IMR-90 (cell line): Measurements from ENCODE around the gene APOBEC3B. TPM values are rescaled to one million over a fixed set of nuclear protein-coding genes. Genes with fewer than 3 reads are reported as not detected.

Source experiments
- ATAC-seq: fragments of 200-7000 bp; cut with Tn5 transposase; 2 replicates; pipeline ENCODE4 v1.9.1; 2020; ENCODE audit warnings: low read depth, mild to moderate bottlenecking, moderate library complexity
- BruUV-seq: library from RNA; stranded (reverse); fragments of 400-500 nt; replicated peaks from 2 replicates; lab custom pipeline; 2021; lab: Mats Ljungman, UMichigan
- CTCF ChIA-PET: fragments of 300-600 bp; formaldehyde crosslinking; extraction: SDS; loops from one replicate; lab custom pipeline; 2021; ENCODE audit warnings: antibody characterized with exemption; lab: Yijun Ruan, JAX
- POLR2A ChIA-PET: fragments of 300-600 bp; sonication (Branson Sonifier 250); formaldehyde crosslinking; loops from one replicate; lab custom pipeline; 2022; ENCODE audit warnings: antibody characterized with exemption; ENCODE audit not compliant: unreplicated experiment; lab: Charles Lee
- DNase-seq: peaks from one replicate; pipeline ENCODE4 v3.0.0; 2013
- H2AFZ ChIP-seq: replicated peaks from 2 replicates; pipeline ENCODE3; 2013; ENCODE audit warnings: low read length, mild to moderate bottlenecking; ENCODE audit not compliant: poor library complexity
- H2AK5ac ChIP-seq: 2 replicates; pipeline ENCODE4 v1.6.1; 2013; ENCODE audit warnings: low read depth, low read length, inconsistent platforms
- H2AK9ac ChIP-seq: replicated peaks from 2 replicates; pipeline ENCODE3; 2013; ENCODE audit warnings: mild to moderate bottlenecking, low read depth, low read length, moderate library complexity; ENCODE audit not compliant: poor library complexity
- H2BK120ac ChIP-seq: 2 replicates; pipeline ENCODE4 v1.6.1; 2013; ENCODE audit warnings: low read depth, low read length, inconsistent platforms
- H2BK15ac ChIP-seq: 3 replicates; pipeline ENCODE4 v1.6.1; 2013; ENCODE audit warnings: low read depth, low read length, inconsistent platforms
- H2BK20ac ChIP-seq: 2 replicates; pipeline ENCODE4 v1.6.1; 2013; ENCODE audit warnings: low read depth, mild to moderate bottlenecking, inconsistent platforms, low read length, moderate library complexity
- H2BK5ac ChIP-seq: 2 replicates; pipeline ENCODE4 v1.6.1; 2013; ENCODE audit warnings: mild to moderate bottlenecking, low read depth, low read length, inconsistent platforms; ENCODE audit not compliant: poor library complexity, severe bottlenecking
- H3K14ac ChIP-seq: replicated peaks from 2 replicates; pipeline ENCODE4 v1.6.1; 2013; ENCODE audit warnings: low read depth, low read length, inconsistent platforms
- H3K18ac ChIP-seq: 2 replicates; pipeline ENCODE4 v1.6.1; 2013; ENCODE audit warnings: low read depth, low read length, control low read depth
- H3K23ac ChIP-seq: 2 replicates; pipeline ENCODE4 v1.6.1; 2013; ENCODE audit warnings: low read depth, low read length, inconsistent platforms
- H3K27ac ChIP-seq: 2 replicates; pipeline ENCODE4 v1.5.1; 2013; ENCODE audit warnings: mild to moderate bottlenecking, control low read depth, low read length; ENCODE audit not compliant: insufficient read depth
- H3K27me3 ChIP-seq: 2 replicates; pipeline ENCODE4 v1.6.1; 2013; ENCODE audit warnings: low read length; ENCODE audit not compliant: control insufficient read depth, insufficient read depth
- H3K36me3 ChIP-seq: 2 replicates; pipeline ENCODE4 v1.6.1; 2013; ENCODE audit warnings: low read length, mixed read lengths; ENCODE audit not compliant: control insufficient read depth, insufficient read depth
- H3K4ac ChIP-seq: 2 replicates; pipeline ENCODE4 v1.6.1; 2013; ENCODE audit warnings: low read depth, low read length, inconsistent platforms
- H3K4me1 ChIP-seq: 2 replicates; pipeline ENCODE4 v1.6.1; 2013; ENCODE audit warnings: low read length, mixed read lengths; ENCODE audit not compliant: control insufficient read depth, insufficient read depth
- H3K4me2 ChIP-seq: 2 replicates; pipeline ENCODE4 v1.6.1; 2013; ENCODE audit warnings: low read depth, mild to moderate bottlenecking, control low read depth, low read length, moderate library complexity
- H3K4me3 ChIP-seq: 2 replicates; pipeline ENCODE4 v1.5.1; 2013; ENCODE audit warnings: low read depth, mild to moderate bottlenecking, control low read depth, low read length, moderate library complexity; ENCODE audit not compliant: insufficient read depth
- H3K56ac ChIP-seq: 2 replicates; pipeline ENCODE4 v1.6.1; 2013; ENCODE audit warnings: low read length, inconsistent platforms; ENCODE audit not compliant: insufficient read depth; ENCODE audit errors: extremely low read depth
- H3K79me1 ChIP-seq, 2 experiments: 2 replicates each; pipeline ENCODE4 v1.6.1; 2013; ENCODE audit warnings: low read length in 2 of 2, inconsistent platforms in 1 of 2, low read depth in 1 of 2
- H3K9ac ChIP-seq: 2 replicates; pipeline ENCODE4 v1.6.1; 2013; ENCODE audit warnings: low read depth, low read length, control low read depth
- H3K9me1 ChIP-seq: 2 replicates; pipeline ENCODE4 v1.6.1; 2013; ENCODE audit warnings: low read length, inconsistent platforms; ENCODE audit not compliant: insufficient read depth
- H3K9me3 ChIP-seq: 2 replicates; pipeline ENCODE4 v1.6.1; 2013; ENCODE audit warnings: low read length; ENCODE audit not compliant: control insufficient read depth, insufficient read depth
- H4K20me1 ChIP-seq: 2 replicates; pipeline ENCODE4 v1.6.1; 2013; ENCODE audit warnings: low read length, inconsistent platforms; ENCODE audit not compliant: insufficient read depth
- H4K5ac ChIP-seq: 2 replicates; pipeline ENCODE4 v1.6.1; 2013; ENCODE audit warnings: mild to moderate bottlenecking, low read depth, low read length, control low read depth
- H4K8ac ChIP-seq, 2 experiments: 2 replicates each; pipeline ENCODE4 v1.6.1; 2013; ENCODE audit warnings: low read depth in 2 of 2, low read length in 2 of 2, control low read depth in 1 of 2, inconsistent platforms in 1 of 2
- H4K91ac ChIP-seq: 2 replicates; pipeline ENCODE4 v1.6.1; 2013; ENCODE audit warnings: low read depth, low read length, inconsistent platforms; ENCODE audit not compliant: insufficient read depth
- BHLHE40 ChIP-seq: fragments of 150-350 bp; IDR thresholded peaks from 2 replicates; pipeline ENCODE4 v1.6.1; 2016; ENCODE audit warnings: mild to moderate bottlenecking, low read depth, low read length
- NFE2L2 ChIP-seq: fragments of 150-350 bp; IDR thresholded peaks from 2 replicates; pipeline ENCODE4 v1.6.1; 2016; ENCODE audit warnings: low read depth, mild to moderate bottlenecking, low read length
- POLR2A ChIP-seq: IDR thresholded peaks from 2 replicates; pipeline ENCODE4 v1.6.1; 2012; ENCODE audit warnings: mild to moderate bottlenecking, low read depth, low read length
- WGBS, 2 experiments: methylation state at CpG; one replicate each; pipeline versions ENCODE4 v1.1.5 to v1.1.7; 2013; ENCODE audit warnings: missing lambda C conversion rate in 2 of 2; ENCODE audit not compliant: insufficient read length in 1 of 2; ENCODE audit errors: extremely low coverage in 2 of 2; 5-methylcytosine and 5-hydroxymethylcytosine counted together
- dilution Hi-C: fragments of 300-500 bp; cut with HindIII; formaldehyde crosslinking; loops from one replicate; pipeline ENCODE4 v1.14.3; 2018; ENCODE audit warnings: low sequenced_read_pairs; ENCODE audit not compliant: unreplicated experiment
- in situ Hi-C: fragments of 300-500 bp; cut with MboI; formaldehyde crosslinking; loops from 3 replicates; pipeline ENCODE4 v1.14.3; 2019; ENCODE audit warnings: low sequenced_read_pairs, inconsistent platforms, mixed read lengths
- intact Hi-C: fragments of 100-400 bp; cut with micrococcal nuclease; formaldehyde crosslinking; loops from 2 replicates; pipeline ENCODE4 v1.10.0; 2022
- polyA plus RNA-seq, 3 experiments: library from polyadenylated mRNA; depleted of rRNA; stranded (reverse); fragments of >200 nt; gene quantifications; 2 replicates each; pipeline ENCODE4 v1.2.3, GENCODE V29; 2012; ENCODE audit warnings: low replicate concordance in 1 of 3
- total RNA-seq: library from RNA; depleted of rRNA; stranded (reverse); fragments of >200 nt; gene quantifications from 2 replicates; pipeline ENCODE4 v1.2.3, GENCODE V29; 2012

Gene APOBEC3B
- total and polyA plus RNA-seq, 2 of the 4 experiments (the other 2 are of a cell fraction), result 17.6 to 34.2 TPM

DNA sequence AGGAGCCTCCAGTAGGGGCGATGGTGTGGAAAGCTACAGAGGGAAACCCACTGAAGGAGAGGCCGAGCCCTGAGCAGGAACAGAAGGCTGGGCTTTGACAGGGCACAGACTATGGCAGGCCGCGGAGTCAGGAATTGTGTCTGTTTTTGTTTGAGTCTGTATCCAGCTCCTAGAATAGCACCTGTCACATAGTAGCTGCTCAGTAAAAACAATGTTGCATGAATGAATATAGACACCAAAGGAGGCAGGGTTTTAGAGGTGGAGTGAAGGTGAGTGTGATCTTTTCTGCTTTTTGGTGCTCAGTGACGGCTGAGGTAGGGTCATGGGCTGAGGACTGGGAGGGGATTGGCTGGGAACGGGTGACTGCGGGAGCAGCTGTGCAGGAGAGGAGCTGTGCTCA, 43.2 kb upstream of the APOBEC3B start:
- Histone ChIP-seq H3K27ac (no peak overlapping the region), H2AK9ac (no peak overlapping the region), H3K9me3 (0 out of 2 replicates have a peak, but pooled peaks cover 2% of the 10 kb centered on the region), H4K8ac (no peak overlapping the region), H2AK5ac (no peak overlapping the region), H3K4me1 (no peaks in the 10 kb centered on the region), H3K79me1 (no peaks in the 10 kb centered on the region), H2AFZ (no peak overlapping the region), H3K27me3 (peaks cover 58% of the 10 kb centered on the region), H3K4me3 (no peak overlapping the region), H2BK120ac (no peak overlapping the region), H3K9ac (no peak overlapping the region), H3K23ac (no peak overlapping the region), H2BK20ac (no peak overlapping the region), H4K20me1 (no peaks in the 10 kb centered on the region; the same call in 1 of the 2 replicates), H3K36me3 (no peaks in the 10 kb centered on the region), H3K56ac (no peak overlapping the region), H3K4me2 (no peak overlapping the region), H3K18ac (no peak overlapping the region), H4K5ac (no peak overlapping the region), H2BK5ac (no peak overlapping the region), H3K9me1 (no peaks in the 10 kb centered on the region; the same call in 1 of the 2 replicates), H3K14ac (no peak overlapping the region), H2BK15ac (no peak overlapping the region), H4K91ac (no peak overlapping the region), H3K4ac (no peak overlapping the region)
- in situ Hi-C loops (no loop called here), intact Hi-C loops (no loop called here), dilution Hi-C loops (no loop called here)
- 69% methylated on average over 2 of the region's 7 CpGs; no CpG with 5 or more reads in 1 of the 2 experiments for WGBS, 2 experiments
- DNase-seq (no peak), ATAC-seq (no peak)
- ChIA-PET POLR2A (no interaction called here), CTCF (interaction anchor here (0.9 kb wide), 1 partner anchor 69 kb away, joined by 3 read pairs; no protein-coding TSS in a partner anchor)
- TF ChIP-seq NFE2L2 (no peak), POLR2A (no peak), BHLHE40 (no peak)
- BruUV-seq, result no TSS peak
